ENCODE measurements around the gene STAG2.
"Not testable (repeated sequence)": the region's sequence is repeated elsewhere in the genome, so short reads cannot be mapped to it uniquely, and the experiment has no call there.

DNA sequence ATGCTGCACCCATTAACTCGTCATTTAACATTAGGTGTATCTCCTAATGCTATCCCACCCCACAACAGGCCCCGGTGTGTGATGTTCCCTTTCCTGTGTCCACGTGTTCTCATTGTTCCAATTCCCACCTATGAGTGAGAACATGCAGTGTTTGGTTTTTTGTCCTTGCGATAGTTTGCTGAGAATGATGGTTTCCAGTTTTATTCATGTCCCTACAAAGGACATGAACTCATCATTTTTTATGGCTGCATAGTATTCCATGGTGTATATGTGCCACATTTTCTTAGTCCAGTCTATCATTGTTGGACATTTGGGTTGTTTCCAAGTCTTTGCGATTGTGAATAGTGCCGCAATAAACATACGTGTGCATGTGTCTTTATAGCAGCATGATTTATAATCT lies 143.0 kb downstream of the STAG2 start:
- TF ChIP-seq, protein P1, sequence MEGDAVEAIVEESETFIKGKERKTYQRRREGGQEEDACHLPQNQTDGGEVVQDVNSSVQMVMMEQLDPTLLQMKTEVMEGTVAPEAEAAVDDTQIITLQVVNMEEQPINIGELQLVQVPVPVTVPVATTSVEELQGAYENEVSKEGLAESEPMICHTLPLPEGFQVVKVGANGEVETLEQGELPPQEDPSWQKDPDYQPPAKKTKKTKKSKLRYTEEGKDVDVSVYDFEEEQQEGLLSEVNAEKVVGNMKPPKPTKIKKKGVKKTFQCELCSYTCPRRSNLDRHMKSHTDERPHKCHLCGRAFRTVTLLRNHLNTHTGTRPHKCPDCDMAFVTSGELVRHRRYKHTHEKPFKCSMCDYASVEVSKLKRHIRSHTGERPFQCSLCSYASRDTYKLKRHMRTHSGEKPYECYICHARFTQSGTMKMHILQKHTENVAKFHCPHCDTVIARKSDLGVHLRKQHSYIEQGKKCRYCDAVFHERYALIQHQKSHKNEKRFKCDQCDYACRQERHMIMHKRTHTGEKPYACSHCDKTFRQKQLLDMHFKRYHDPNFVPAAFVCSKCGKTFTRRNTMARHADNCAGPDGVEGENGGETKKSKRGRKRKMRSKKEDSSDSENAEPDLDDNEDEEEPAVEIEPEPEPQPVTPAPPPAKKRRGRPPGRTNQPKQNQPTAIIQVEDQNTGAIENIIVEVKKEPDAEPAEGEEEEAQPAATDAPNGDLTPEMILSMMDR (IDR thresholded peaks at IDR 0.05; ENCODE audit: insufficient read depth, low read length) = not testable (repeated sequence)
- not testable (repeated sequence) for TF ChIP-seq REST (IDR thresholded peaks at IDR 0.05; ENCODE audit: insufficient replicate concordance, low read depth); POLR2AphosphoS5 (IDR thresholded peaks at IDR 0.05; ENCODE audit: low read depth)
